ENCODE results near the gene CD22.

Gene CD22

DNA sequence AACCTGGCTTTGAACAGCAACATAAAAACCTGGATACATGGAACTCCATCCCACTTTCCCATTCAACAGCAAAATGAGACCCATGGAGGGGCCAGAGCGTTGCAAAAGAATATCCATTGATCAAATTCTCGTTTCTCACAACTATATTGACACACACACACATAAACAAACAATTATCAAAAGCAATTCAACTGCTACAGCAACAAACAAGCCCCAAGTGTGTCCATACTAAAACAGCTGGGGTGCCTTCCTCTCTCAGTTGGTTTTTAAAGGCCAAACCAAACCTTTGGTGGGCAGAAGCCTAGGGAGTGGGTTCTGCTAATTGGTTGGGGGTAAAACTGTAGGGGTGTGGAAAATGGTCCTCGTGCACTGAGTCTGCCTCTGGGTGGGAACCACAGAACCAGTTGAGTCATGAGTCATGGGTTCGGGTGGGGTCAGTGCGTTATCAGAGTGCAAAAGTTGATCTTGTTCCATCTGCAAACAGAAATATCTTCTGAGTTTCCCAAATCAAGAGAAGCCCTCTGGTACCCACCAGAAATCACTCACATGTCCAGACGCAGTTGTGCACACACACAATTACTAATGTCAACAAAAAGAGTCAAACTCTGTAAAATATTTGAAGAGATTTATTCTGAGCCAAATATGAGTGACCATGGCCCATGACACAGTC, 60.3 kb downstream of the CD22 start:
- ChIA-PET CTCF (no interaction called here), POLR2A (ENCODE audit: low non-redundant PET) (no interaction called here)
- TF ChIP-seq, protein P1, sequence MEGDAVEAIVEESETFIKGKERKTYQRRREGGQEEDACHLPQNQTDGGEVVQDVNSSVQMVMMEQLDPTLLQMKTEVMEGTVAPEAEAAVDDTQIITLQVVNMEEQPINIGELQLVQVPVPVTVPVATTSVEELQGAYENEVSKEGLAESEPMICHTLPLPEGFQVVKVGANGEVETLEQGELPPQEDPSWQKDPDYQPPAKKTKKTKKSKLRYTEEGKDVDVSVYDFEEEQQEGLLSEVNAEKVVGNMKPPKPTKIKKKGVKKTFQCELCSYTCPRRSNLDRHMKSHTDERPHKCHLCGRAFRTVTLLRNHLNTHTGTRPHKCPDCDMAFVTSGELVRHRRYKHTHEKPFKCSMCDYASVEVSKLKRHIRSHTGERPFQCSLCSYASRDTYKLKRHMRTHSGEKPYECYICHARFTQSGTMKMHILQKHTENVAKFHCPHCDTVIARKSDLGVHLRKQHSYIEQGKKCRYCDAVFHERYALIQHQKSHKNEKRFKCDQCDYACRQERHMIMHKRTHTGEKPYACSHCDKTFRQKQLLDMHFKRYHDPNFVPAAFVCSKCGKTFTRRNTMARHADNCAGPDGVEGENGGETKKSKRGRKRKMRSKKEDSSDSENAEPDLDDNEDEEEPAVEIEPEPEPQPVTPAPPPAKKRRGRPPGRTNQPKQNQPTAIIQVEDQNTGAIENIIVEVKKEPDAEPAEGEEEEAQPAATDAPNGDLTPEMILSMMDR (conservative IDR thresholded peaks at IDR 0.05; ENCODE audit: low read depth), result no peak
- H3K27ac ChIP-seq, result no peak overlapping the region
- DNase-seq (ENCODE audit: low spot score), result no peak

DNA sequence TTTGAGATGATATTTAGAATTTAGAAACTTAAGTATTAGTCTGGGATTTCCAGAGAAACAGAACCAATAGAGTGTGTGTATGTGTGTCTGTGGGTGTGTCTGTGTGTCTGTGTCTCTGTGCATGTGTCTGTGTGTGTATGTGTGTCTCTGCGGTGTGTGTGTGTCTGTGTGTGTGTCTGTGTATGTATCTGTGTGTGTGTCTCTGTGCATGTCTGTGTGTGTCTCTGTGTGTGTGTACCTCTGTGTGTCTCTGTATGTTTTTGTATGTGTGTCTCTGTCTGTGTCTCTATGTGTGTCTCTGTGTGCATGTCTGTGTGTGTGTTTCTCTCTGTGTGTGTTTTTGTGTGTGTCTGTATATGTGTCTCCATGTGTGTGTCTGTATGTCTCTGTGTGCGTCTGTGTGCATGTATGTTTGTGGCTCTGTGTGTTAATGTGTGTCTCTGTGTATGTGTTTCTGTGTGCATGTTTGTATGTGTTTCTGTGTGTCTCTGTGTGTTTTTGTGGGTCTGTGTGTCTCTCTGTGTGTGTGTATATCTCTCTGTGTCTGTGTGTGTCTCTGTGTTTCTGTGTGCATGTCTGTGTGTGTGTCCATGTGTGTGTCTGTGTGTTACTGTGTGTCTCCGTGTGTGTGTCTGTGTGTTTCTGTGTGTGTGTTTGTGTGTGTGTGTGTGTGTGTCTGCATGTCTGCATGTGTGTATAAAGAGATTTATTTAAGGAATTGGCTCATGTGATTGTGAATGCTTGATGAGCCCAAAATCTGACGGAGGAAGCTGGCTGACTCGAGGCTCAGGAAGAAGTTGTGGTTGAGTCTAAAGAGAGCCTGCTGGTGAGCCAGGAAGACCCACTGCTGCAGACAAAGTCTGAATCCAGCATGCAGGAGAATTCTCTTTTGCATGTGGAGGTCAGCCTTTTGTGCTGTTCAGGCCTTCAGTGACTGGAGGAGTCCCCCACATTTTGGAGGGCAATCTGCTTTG, 64.0 kb downstream of the CD22 start:
- POLR2A ChIA-PET (ENCODE audit: low non-redundant PET), result no interaction called here
- DNase-seq (ENCODE audit: low spot score), result no peak
- CTCF ChIA-PET, result no interaction called here
- TF ChIP-seq, protein P1 (conservative IDR thresholded peaks at IDR 0.05; ENCODE audit: low read depth), result no peak
- no peak overlapping the region for H3K27ac ChIP-seq

DNA sequence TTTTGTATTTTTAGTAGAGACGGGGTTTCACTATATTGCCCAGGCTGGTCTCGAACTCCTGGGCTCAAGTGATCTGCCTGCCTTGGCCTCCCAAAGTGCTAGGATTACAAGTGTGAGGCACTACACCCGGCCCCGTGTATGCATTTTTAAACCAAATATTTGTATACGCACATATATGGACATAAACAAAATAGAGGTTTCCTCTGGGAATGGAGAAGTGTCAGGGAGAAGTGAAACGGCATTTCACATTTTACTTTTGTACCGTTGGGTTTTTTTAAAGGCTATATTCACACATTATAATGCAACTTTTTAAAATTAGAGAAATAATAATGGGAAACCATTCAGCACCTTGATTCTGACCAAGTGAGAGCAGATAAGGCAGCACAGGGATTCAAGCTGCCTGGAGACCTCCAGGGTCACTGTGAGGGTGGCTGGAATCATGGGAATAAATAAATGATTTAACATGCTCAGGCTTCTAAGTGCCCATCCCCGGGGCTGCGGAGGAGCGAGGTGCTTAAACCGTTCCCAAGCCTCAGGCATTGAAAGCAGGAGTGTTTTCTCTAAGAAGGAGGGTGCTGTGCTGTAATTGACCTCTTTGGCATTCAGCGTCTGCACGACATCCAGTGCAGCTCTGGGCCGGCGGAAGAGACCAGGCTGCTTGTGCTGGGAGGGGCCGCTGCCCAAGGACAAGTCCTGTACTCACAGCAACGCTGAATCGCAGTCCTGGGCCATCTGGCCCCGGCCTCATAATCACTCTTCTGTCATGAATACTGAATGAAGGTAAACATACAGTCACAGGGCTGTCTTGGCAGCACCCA, 66.6 kb downstream of the CD22 start:
- CTCF ChIA-PET, result interaction anchor here (0.6 kb wide), 1 partner anchor 329 kb away, joined by 3 read pairs; no protein-coding TSS in a partner anchor
- no peak for DNase-seq (ENCODE audit: low spot score)
- TF ChIP-seq, protein P1 (conservative IDR thresholded peaks at IDR 0.05; ENCODE audit: low read depth), result no peak
- POLR2A ChIA-PET (ENCODE audit: low non-redundant PET), result no interaction called here
- H3K27ac ChIP-seq, result no peak overlapping the region

DNA sequence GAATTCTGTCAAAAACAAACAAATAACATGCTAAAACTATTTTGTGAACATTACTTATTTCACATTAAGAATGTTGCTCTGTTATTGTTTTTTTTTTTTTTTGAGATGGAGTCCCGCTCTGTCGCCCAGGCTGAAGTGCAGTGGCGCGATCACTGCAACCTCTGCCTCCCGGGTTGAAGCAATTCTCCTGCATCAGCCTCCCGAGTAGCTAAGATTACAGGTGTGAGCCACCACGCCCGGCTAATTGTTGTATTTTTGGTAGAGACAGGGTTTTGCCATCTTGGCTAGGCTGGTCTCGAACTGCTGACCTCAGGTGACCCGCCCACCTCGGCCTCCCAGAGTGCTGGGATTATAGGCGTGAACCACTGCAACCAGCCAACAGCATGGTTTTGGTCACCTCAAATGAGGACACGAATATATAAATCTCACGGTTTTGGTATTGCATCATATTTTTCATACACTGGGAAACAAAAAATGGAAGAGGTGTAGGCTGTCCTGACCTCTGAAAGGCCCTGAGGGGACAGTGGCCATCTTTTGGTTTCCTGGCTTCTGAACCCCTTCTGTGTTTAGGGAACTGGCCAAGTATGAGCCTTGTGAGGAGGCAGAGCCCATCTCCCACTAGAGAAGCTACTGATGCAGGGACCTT, 67.4 kb downstream of the CD22 start:
- POLR2A ChIA-PET (ENCODE audit: low non-redundant PET), result no interaction called here
- CTCF ChIA-PET, result no interaction called here
- TF ChIP-seq, protein P1 (conservative IDR thresholded peaks at IDR 0.05; ENCODE audit: low read depth), result no peak
- H3K27ac ChIP-seq, result no peak overlapping the region
- DNase-seq (ENCODE audit: low spot score), result no peak

Data from RWPE1 (cell line).